ENCODE measurements around the gene DVL3.
A peak's percentile ranks its signal among the peaks of the same experiment; 100 is the strongest.
"Not testable (repeated sequence)": the region's sequence is repeated elsewhere in the genome, so short reads cannot be mapped to it uniquely, and the experiment has no call there.

DVL3 gene

GRCh38 chr3:184155644-184156521 lies 706 bp downstream of the DVL3 start:
- DNase-seq (ENCODE audit: low spot score), result no peak

DNA sequence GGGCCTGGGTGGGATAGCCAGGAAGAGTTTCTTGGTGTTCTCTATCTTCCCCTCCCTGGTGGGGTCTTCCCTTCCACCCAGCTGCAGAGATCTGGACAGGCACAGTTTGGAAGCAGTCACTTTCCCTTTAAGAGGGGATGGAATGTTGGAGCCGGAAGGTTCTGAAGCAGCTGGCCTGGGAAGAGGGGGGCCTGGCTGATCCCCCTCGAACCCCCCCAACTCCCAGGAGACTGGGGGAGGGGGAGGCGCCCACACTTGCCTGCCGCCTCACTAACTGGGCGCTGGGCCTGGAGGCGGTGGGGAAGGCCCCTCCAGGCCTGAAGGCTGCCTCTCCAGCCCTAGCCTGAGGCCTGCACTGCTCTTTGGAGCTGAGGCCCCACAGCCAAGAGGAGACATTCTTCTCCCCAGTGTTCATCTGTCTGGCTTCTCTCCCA lies 1.4 kb downstream of the DVL3 start:
- no peak for DNase-seq (ENCODE audit: low spot score)

- no peak for DNase-seq (ENCODE audit: low spot score)
Measured at GRCh38 chr3:184157206-184157605, 2.0 kb downstream of the DVL3 start.

- DNase-seq (ENCODE audit: low spot score), result no peak
Measured at GRCh38 chr3:184158404-184158803, 3.2 kb downstream of the DVL3 start.

DNA sequence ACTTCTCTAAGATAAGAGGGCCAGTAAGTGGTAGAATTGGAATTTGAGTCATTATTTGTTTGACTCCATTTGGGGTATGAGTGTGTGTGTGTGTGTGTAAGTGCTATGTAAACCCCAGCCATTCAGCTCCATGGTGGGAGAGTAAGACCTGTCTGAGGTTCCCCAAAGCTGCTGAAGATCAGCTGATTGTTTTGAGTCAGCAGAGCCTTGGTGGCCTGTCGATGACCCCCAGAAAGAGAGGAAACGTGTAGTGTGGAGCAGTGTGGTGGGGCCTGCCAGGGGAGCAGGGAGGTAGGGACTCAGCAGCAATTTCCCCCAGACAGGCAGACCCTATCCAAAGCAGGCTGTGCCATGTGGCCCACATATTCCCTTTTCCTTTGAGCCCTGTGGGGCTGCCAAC lies 5.3 kb downstream of the DVL3 start:
- no peak for DNase-seq (ENCODE audit: low spot score)

DNA sequence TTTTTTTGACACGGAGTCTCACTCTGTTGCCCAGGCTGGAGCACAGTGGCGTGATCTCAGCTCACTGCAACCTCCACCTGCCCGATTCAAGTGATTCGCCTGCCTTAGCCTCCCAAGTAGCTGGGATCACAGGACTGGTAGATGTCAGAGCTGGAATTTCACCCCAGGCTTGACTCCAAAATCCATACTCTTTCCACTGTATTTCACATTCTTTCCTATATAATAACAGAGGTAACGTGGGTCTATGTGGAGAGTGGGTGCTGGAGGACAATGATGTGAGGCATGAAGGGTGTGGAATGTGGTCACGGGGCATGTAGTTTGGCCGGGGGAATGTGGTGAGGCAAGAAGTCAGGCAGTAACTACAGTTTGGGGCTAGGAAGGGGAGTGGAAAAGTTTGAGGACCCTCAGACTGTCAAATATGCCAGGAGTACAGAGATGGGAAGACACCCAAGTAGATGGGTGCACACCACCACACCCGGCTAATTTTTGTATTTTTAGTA lies 7.4 kb downstream of the DVL3 start:
- not testable (repeated sequence) for DNase-seq (ENCODE audit: low spot score)

- no peak for DNase-seq (ENCODE audit: low spot score)
Measured at GRCh38 chr3:184164648-184165330, 9.6 kb downstream of the DVL3 start.

DNA sequence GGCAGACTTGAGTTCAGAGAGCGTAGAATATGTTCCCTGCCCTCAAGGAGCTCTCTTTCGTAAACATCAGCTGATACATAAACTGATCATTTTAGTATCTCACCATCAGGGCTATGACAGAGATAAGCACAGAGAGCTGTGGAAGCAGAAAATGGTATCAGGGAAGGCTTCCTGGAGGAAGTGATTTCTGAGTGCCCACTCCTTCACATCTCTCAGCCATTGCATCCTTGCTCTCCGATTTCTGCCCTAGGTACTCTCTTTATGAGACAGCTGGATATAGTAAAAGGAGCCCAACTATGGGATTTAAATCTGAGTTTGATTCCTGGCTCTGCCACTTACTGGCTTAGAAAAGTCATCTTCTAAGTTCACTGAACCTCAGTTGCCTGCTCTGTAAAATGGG lies 10.4 kb downstream of the DVL3 start:
- DNase-seq (ENCODE audit: low spot score), result no peak

DNA sequence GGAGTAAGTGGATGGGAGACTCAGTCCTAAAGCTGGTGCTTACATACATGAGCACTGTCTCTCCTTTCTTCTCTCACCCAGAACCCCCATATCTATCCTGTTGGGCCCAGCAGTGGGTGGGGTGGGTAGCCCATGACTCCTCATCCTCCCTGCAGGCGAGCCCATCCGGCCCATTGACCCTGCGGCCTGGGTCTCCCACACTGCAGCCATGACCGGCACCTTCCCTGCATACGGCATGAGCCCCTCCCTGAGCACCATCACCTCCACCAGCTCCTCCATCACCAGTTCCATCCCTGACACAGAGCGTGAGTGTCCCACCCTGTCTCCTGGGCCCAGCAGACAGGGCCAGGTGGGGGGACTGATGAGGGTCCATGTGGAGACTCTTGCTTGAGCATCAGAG lies 11.5 kb downstream of the DVL3 start:
- DNase-seq (ENCODE audit: low spot score), result no peak

DNA sequence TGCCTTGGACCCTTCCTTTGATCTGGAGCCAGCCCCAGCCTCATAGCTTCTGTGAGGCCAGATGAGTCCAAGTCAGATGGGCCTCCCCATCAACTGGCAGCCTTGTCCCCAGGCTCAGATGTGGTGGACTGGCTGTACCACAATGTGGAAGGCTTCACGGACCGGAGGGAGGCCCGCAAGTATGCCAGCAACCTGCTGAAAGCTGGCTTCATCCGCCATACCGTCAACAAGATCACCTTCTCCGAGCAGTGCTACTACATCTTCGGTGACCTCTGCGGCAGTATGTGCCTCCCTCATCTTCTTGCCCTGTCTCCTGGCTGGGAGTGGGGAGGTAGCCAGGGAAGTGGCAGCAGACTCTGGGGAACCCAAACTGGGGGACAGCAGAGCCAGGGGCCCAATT lies 12.6 kb downstream of the DVL3 start:
- no peak for DNase-seq (ENCODE audit: low spot score)

GRCh38 chr3:184168363-184169120 lies 13.4 kb downstream of the DVL3 start:
- no peak for DNase-seq (ENCODE audit: low spot score)

GRCh38 chr3:184169896-184170875 lies 15.0 kb downstream of the DVL3 start:
- DNase-seq (ENCODE audit: low spot score), result no peak

- no peak for DNase-seq (ENCODE audit: low spot score)
Measured at GRCh38 chr3:184171562-184171961, 16.4 kb downstream of the DVL3 start.

GRCh38 chr3:184172681-184173373 lies 17.6 kb downstream of the DVL3 start:
- peak; percentile 66 for DNase-seq (ENCODE audit: low spot score)

DNA sequence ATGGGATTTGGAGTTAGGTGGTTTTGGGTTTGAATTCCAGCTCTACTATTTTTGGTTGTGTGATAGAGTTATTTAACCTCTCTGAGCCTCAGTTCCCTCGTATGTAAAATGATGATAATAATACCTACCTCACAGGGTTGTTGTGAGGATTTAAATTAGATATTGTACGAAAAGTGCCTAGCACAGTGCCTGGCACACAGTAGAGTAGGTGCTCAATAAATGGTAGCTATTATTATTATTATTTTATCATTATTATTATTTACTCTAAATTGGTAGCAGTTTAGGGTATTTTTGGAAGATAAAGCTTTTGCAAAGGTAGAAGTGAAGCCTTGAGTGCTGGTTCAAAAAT lies 18.2 kb downstream of the DVL3 start:
- DNase-seq (ENCODE audit: low spot score), result no peak

- no peak for DNase-seq (ENCODE audit: low spot score)
Measured at GRCh38 chr3:184174284-184174645, 19.1 kb downstream of the DVL3 start.

- peak; percentile 100 for DNase-seq (ENCODE audit: low spot score)
Measured at GRCh38 chr3:184174646-184175492, 19.7 kb downstream of the DVL3 start, which contains the start of gene AP2M1. AP2M1 (plus strand) TSS chr3:184174855; CDS start chr3:184176994, 2,139 bp downstream.

- no peak for DNase-seq (ENCODE audit: low spot score)
Measured at GRCh38 chr3:184175506-184175905, 20.3 kb downstream of the DVL3 start.

- no peak for DNase-seq (ENCODE audit: low spot score)
Measured at GRCh38 chr3:184175981-184176376, 20.8 kb downstream of the DVL3 start.
